Type B pancreatic cell (in vitro differentiated cells): ENCODE measurements around the gene RBP2. TPM values are rescaled to one million over a fixed set of nuclear protein-coding genes. Genes with fewer than 3 reads are reported as not detected.
"Not testable (repeated sequence)": the region's sequence is repeated elsewhere in the genome, so short reads cannot be mapped to it uniquely, and the experiment has no call there.

Experiments
- DNase-seq: peaks from one replicate; pipeline ENCODE4 v3.0.0; 2021; ENCODE audit warnings: mixed read lengths; ENCODE audit not compliant: unreplicated experiment; ENCODE audit errors: extremely low spot score
- H3K27ac Mint-ChIP-seq: 2 replicates; pipeline ENCODE4 v1.8.0; 2021; ENCODE audit warnings: mild to moderate bottlenecking, mixed read lengths
- H3K27me3 Mint-ChIP-seq: 2 replicates; pipeline ENCODE4 v1.8.0; 2021; ENCODE audit warnings: mixed read lengths
- H3K36me3 Mint-ChIP-seq: 2 replicates; pipeline ENCODE4 v1.8.0; 2021; ENCODE audit warnings: mixed read lengths
- H3K4me1 Mint-ChIP-seq: one replicate; pipeline ENCODE4 v1.8.0; 2021; ENCODE audit warnings: mixed read lengths; ENCODE audit not compliant: unreplicated experiment
- H3K4me3 Mint-ChIP-seq: 2 replicates; pipeline ENCODE4 v1.8.0; 2021; ENCODE audit warnings: mild to moderate bottlenecking, mixed read lengths
- H3K9me3 Mint-ChIP-seq: 2 replicates; pipeline ENCODE4 v1.8.0; 2021; ENCODE audit warnings: mixed read lengths
- total RNA-seq: library from RNA; stranded (reverse); gene quantifications from 2 replicates; pipeline ENCODE4 v1.2.1, GENCODE V29; 2021; ENCODE audit warnings: low replicate concordance
- TF ChIP-seq, protein P1 (sequence below): fragments of 200-600 bp; sonication (generic); conservative IDR thresholded peaks from 2 replicates; pipeline ENCODE4 v1.5.0; 2021; ENCODE audit warnings: antibody characterized with exemption, mild to moderate bottlenecking

RBP2 gene
- total RNA-seq, 1 donor from 2014 or later: 25.3 TPM

DNA sequence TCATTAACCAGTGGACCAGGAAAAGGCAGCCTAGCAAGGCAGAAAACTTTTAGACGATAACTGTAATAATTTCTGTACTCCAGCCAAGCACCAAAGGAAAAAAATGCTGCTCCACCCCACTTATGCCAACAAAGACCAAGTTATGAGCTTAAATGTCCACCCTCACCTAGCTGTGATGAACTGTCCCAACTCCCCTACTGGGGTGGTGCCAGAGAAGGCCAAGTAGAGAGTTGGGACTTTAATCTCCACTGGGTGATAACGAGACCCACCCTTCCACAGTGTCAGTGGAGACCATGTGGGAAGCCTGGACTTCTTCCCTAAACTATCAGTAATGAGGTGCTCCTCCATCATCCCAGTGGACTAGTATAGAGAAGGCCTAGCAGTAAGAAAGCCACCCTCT, 53.1 kb downstream of the RBP2 start:
- peaks cover 1% of the 10 kb centered on the region for H3K4me1 Mint-ChIP-seq
- peaks cover 11% of the 10 kb centered on the region for H3K36me3 Mint-ChIP-seq

DNA sequence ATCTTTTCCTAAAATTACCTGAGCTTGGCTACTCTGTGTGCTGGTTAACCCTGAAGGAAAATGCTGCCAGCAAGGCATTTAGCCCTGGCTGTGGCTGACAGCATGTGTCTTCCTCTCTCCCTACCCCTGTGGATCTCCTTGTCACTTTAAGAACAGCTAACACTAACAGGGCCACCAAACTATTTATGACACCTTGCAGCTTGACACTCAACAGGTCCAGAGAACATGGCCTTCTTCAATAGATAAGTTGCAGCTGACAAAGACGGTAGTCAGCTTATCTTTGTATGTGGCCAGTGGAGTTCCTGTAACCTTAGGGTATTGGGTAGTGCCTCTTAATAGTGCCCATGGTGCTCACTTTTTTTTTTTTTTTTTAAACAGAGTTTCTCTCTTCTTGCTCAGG, 54.9 kb downstream of the RBP2 start:
- TF ChIP-seq, protein P1, sequence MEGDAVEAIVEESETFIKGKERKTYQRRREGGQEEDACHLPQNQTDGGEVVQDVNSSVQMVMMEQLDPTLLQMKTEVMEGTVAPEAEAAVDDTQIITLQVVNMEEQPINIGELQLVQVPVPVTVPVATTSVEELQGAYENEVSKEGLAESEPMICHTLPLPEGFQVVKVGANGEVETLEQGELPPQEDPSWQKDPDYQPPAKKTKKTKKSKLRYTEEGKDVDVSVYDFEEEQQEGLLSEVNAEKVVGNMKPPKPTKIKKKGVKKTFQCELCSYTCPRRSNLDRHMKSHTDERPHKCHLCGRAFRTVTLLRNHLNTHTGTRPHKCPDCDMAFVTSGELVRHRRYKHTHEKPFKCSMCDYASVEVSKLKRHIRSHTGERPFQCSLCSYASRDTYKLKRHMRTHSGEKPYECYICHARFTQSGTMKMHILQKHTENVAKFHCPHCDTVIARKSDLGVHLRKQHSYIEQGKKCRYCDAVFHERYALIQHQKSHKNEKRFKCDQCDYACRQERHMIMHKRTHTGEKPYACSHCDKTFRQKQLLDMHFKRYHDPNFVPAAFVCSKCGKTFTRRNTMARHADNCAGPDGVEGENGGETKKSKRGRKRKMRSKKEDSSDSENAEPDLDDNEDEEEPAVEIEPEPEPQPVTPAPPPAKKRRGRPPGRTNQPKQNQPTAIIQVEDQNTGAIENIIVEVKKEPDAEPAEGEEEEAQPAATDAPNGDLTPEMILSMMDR: no peak
- Mint-ChIP-seq H3K4me3 (no peak overlapping the region), H3K9me3 (no peaks in the 10 kb centered on the region), H3K4me1 (no peaks in the 10 kb centered on the region), H3K36me3 (peaks cover 14% of the 10 kb centered on the region), H3K27me3 (no peaks in the 10 kb centered on the region), H3K27ac (no peak overlapping the region)
- no peak for DNase-seq

More for the DNA sequence above, 53.1 kb downstream of the RBP2 start:
- TF ChIP-seq, protein P1: no peak
- Mint-ChIP-seq H3K4me3 (no peak overlapping the region), H3K9me3 (no peaks in the 10 kb centered on the region), H3K27me3 (no peaks in the 10 kb centered on the region), H3K27ac (no peak overlapping the region)
- no peak for DNase-seq

DNA sequence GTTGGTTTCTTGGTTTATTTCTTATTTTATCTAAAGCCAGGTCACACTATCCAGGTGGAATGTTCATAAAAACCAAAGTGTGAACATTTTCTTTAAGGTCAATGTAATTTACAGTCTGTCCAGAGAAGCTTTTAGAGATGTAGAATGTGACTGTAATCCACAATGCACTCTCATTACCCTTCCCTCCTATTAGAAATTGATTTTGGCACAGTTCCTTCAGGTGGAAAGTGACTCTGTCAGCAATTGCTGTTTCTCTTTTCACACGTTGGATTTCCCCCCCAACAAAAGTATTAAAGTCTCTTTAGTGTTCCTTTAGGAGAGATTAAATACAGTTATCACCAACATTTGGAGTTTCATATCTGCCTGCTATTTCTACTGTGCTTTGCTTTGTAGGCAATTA, 55.3 kb downstream of the RBP2 start:
- no peak for DNase-seq
- peaks cover 2% of the 10 kb centered on the region for H3K9me3 Mint-ChIP-seq
- H3K27me3 Mint-ChIP-seq: no peaks in the 10 kb centered on the region
- peaks cover 17% of the 10 kb centered on the region for H3K36me3 Mint-ChIP-seq
- TF ChIP-seq, protein P1: no peak
- H3K27ac Mint-ChIP-seq: no peak overlapping the region
- no peaks in the 10 kb centered on the region for H3K4me1 Mint-ChIP-seq
- H3K4me3 Mint-ChIP-seq: no peak overlapping the region

DNA sequence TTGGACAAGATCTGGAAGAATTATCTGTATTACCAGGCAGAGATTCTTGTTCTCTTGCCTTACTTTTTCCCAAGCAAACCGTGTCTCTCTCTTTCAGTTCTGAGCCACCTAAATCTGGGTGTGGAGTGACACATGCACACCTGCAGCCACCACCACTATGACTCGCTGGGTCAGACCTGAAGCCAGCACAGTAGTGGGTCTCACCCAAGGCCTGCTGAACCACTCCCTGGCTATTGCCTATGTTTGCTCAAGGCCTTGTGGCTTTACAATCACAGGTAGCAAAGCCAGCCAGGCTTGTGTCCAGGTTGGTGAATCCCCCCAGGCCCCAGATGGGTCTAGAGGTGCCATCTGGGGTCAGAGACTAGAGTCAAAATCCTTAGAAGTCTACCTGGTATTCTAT, 58.2 kb downstream of the RBP2 start:
- Mint-ChIP-seq H3K4me3 (no peak overlapping the region), H3K9me3 (peaks cover 22% of the 10 kb centered on the region), H3K27ac (no peak overlapping the region), H3K27me3 (no peaks in the 10 kb centered on the region), H3K36me3 (peaks cover 22% of the 10 kb centered on the region), H3K4me1 (no peaks in the 10 kb centered on the region)
- no peak for DNase-seq
- TF ChIP-seq, protein P1: no peak

DNA sequence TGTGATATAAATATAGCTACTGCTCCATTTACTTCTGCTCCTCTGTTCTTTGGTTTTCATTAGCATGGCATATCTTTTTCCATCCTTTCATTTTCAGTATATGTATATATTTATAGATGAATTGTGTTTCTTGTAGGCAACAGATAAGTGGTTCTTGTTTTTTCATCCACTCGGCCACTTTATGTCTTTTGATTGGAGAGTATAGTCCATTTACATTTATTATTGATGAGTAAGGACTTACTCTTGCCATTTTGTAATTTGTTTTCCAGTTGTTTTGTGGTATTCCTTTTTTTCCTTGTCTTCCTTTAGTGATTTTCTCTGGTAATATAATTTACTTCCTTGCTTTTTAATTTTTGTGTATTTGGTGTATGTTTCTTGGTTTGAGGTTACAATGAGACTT, 60.0 kb downstream of the RBP2 start:
- Mint-ChIP-seq H3K27ac (no peak overlapping the region), H3K9me3 (peaks cover 34% of the 10 kb centered on the region), H3K4me3 (no peak overlapping the region), H3K4me1 (no peaks in the 10 kb centered on the region), H3K27me3 (no peaks in the 10 kb centered on the region), H3K36me3 (peaks cover 24% of the 10 kb centered on the region)
- TF ChIP-seq, protein P1: no peak
- no peak for DNase-seq

DNA sequence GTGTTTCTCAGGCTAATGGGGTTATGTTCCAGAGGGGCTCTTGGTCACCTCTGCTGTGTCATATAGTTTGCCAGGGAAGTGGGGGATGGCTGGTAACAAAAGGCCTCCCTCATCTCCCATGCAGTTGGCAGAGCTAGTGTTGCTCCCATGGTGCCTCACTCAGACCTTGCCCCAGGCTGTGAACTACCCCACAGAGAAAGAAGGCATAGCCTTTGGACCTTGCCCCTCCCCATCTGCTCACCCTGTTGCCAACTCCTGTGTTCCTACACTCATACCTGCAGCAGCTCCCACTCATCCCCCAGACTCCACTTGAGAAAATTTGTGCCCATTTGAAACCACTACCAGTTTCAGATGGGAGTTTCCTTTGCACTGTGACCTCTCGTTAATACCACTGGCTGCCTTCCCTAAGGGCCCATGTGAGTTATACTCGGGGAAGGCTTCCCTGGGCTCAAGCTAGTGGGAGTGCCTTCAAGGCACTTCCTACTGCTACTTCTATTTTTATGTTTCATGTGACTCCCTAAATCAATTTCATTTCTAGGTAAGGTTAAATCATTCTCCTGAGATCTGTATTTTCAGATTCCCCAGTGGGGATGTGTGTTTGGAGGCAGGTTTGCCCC, 61.6 kb downstream of the RBP2 start:
- TF ChIP-seq, protein P1: no peak
- Mint-ChIP-seq H3K4me1 (no peaks in the 10 kb centered on the region), H3K27me3 (no peaks in the 10 kb centered on the region), H3K4me3 (no peak overlapping the region), H3K27ac (no peak overlapping the region), H3K9me3 (peaks cover 38% of the 10 kb centered on the region), H3K36me3 (peaks cover 23% of the 10 kb centered on the region)
- DNase-seq: no peak

DNA sequence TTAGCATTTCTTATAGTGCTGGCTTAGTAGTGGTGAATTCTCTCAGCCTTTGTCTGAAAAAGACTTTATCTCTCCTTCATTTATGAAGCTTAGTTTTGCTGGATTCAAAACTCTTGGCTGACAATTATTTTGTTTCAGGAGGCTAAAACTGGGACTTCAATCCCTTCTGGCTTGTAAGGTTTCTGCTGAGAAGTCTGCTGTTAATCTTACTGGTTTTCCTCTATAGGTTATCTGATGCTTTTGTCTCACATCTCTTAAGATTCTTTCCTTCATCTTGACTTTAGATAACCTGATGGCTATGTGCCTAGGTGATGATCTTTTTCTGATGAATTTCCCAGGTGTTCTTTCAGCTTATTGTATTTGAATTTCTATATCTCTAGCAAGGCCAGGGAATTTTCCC, 63.4 kb downstream of the RBP2 start:
- not testable (repeated sequence) for DNase-seq, H3K27me3 Mint-ChIP-seq, H3K27ac Mint-ChIP-seq, H3K4me1 Mint-ChIP-seq, H3K4me3 Mint-ChIP-seq
- H3K36me3 Mint-ChIP-seq: peaks cover 23% of the 10 kb centered on the region
- peaks cover 42% of the 10 kb centered on the region for H3K9me3 Mint-ChIP-seq
